Ishikawa (cell line): ENCODE measurements around the gene ARFGAP3.

Experiments used
- CEBPB ChIP-seq: IDR thresholded peaks from 2 replicates; pipeline ENCODE4 v1.6.1; 2012
- CREB1 ChIP-seq: IDR thresholded peaks from 2 replicates; pipeline ENCODE4 v1.6.1; 2012; ENCODE audit warnings: low read depth
- EGR1 ChIP-seq: IDR thresholded peaks from 2 replicates; pipeline ENCODE4 v1.6.1; 2012
- EP300 ChIP-seq: IDR thresholded peaks from 2 replicates; pipeline ENCODE4 v1.6.1; 2012; ENCODE audit warnings: borderline replicate concordance
- FOXM1 ChIP-seq: IDR thresholded peaks from 2 replicates; pipeline ENCODE4 v1.6.1; 2012; ENCODE audit warnings: low read depth, borderline replicate concordance
- MAX ChIP-seq: IDR thresholded peaks from 2 replicates; pipeline ENCODE4 v1.6.1; 2012
- NFIC ChIP-seq: IDR thresholded peaks from 2 replicates; pipeline ENCODE4 v1.6.1; 2012
- RAD21 ChIP-seq: IDR thresholded peaks from 2 replicates; pipeline ENCODE4 v1.6.1; 2012; ENCODE audit warnings: low read depth
- REST ChIP-seq: IDR thresholded peaks from 2 replicates; pipeline ENCODE4 v1.6.1; 2012; ENCODE audit warnings: low read depth, mild to moderate bottlenecking
- TAF1 ChIP-seq: IDR thresholded peaks from 2 replicates; pipeline ENCODE4 v1.6.1; 2012; ENCODE audit warnings: low read depth, mild to moderate bottlenecking
- TCF12 ChIP-seq: IDR thresholded peaks from 2 replicates; pipeline ENCODE4 v1.6.1; 2012; ENCODE audit warnings: low read depth
- TEAD4 ChIP-seq: IDR thresholded peaks from 2 replicates; pipeline ENCODE4 v1.6.1; 2012
- USF1 ChIP-seq: IDR thresholded peaks from 2 replicates; pipeline ENCODE4 v1.6.1; 2012
- YY1 ChIP-seq: IDR thresholded peaks from 2 replicates; pipeline ENCODE4 v1.6.1; 2012; ENCODE audit warnings: low read depth
- ZBTB7A ChIP-seq: IDR thresholded peaks from 2 replicates; pipeline ENCODE4 v1.6.1; 2012; ENCODE audit warnings: low read depth

The ARFGAP3 gene

GRCh38 chr22:42884616-42885375 lies 27.7 kb upstream of the ARFGAP3 start:
- TF ChIP-seq TCF12, result no peak
- TF ChIP-seq FOXM1, result no peak
- no peak for TF ChIP-seq CEBPB
- no peak for TF ChIP-seq NFIC
- no peak for TF ChIP-seq TAF1
- TF ChIP-seq TEAD4, result no peak
- no peak for TF ChIP-seq EGR1
- TF ChIP-seq MAX, result no peak
- TF ChIP-seq REST, result no peak
- no peak for TF ChIP-seq USF1
- TF ChIP-seq ZBTB7A, result no peak
- no peak for TF ChIP-seq CREB1
- no peak for TF ChIP-seq EP300
- TF ChIP-seq RAD21, result no peak
- no peak for TF ChIP-seq YY1

GRCh38 chr22:42883970-42884369 lies 26.9 kb upstream of the ARFGAP3 start:
- no peak for TF ChIP-seq NFIC
- TF ChIP-seq REST, result no peak
- TF ChIP-seq MAX, result no peak
- TF ChIP-seq CEBPB, result no peak
- TF ChIP-seq TCF12, result no peak
- no peak for TF ChIP-seq RAD21
- no peak for TF ChIP-seq TAF1
- no peak for TF ChIP-seq USF1
- no peak for TF ChIP-seq ZBTB7A
- no peak for TF ChIP-seq FOXM1
- TF ChIP-seq EGR1, result no peak
- no peak for TF ChIP-seq EP300
- no peak for TF ChIP-seq CREB1
- no peak for TF ChIP-seq YY1
- TF ChIP-seq TEAD4, result no peak

- TF ChIP-seq EP300 (no peak), RAD21 (no peak), TAF1 (no peak), MAX (no peak), USF1 (no peak), CEBPB (no peak), YY1 (no peak), REST (no peak), NFIC (no peak), TCF12 (no peak), EGR1 (no peak), FOXM1 (no peak), ZBTB7A (no peak), TEAD4 (no peak), CREB1 (no peak)
Measured at GRCh38 chr22:42883121-42883520, 26.0 kb upstream of the ARFGAP3 start.
